Left renal cortex interstitium (tissue), 4 donors: ENCODE measurements around the gene REEP3. TPM values are rescaled to one million over a fixed set of nuclear protein-coding genes. Genes with fewer than 3 reads are reported as not detected.
"Not testable (repeated sequence)": the region's sequence is repeated elsewhere in the genome, so short reads cannot be mapped to it uniquely, and the experiment has no call there.

Source experiments
- DNase-seq, 4 donors: peaks; one replicate each; pipeline ENCODE4 v3.0.0-alpha.2; 2013; ENCODE audit warnings: low read depth in 4 of 4, low spot score in 2 of 4, missing footprints in 1 of 4
- polyA plus RNA-seq, 4 donors: library from polyadenylated mRNA; unstranded; fragments of 120-200 nt; gene quantifications; one replicate each; pipeline ENCODE4 v1.2.1, GENCODE V29; 2013; ENCODE audit not compliant: insufficient read length in 4 of 4

REEP3 gene
- polyA plus RNA-seq, 4 donors: 26.2 to 36.3 (median 28.4) TPM

DNA sequence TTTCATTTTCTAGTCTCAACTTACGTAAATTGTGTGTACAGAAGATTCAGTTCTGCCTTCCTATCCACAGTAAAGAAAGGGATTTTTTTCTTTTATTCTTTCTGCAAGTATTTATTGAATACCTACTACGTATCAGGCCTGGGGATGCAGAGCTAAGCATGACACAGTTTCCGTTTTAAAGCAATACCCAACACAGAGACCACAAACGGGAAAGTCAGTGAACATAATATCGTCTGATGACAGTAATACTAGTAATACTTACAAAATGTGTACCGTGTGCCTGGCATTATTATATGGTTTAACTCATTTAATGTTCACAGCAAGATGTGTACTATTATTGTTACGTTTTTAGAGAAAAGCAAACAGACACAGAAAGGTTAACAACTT, 22.4 kb downstream of the REEP3 start:
- no peak for DNase-seq

DNA sequence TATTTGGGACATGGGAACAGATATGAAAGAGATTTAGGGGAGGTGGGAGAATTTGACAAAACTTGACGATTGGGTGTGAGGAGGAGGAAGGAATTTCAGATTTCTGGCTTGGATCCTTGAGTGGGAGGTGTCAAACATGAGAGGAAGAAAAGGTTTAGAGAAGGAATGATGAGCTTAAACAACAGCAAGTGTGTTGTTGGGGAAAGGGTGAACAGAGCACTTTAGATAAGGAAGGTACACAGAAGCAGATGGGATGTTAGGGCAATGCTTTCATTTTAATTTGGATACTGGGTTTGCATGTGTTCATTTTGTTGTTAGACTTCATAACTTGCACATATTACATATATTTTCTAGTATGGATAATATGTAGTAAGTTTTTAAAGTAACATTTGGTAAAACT, 23.2 kb downstream of the REEP3 start:
- DNase-seq: no peak

DNA sequence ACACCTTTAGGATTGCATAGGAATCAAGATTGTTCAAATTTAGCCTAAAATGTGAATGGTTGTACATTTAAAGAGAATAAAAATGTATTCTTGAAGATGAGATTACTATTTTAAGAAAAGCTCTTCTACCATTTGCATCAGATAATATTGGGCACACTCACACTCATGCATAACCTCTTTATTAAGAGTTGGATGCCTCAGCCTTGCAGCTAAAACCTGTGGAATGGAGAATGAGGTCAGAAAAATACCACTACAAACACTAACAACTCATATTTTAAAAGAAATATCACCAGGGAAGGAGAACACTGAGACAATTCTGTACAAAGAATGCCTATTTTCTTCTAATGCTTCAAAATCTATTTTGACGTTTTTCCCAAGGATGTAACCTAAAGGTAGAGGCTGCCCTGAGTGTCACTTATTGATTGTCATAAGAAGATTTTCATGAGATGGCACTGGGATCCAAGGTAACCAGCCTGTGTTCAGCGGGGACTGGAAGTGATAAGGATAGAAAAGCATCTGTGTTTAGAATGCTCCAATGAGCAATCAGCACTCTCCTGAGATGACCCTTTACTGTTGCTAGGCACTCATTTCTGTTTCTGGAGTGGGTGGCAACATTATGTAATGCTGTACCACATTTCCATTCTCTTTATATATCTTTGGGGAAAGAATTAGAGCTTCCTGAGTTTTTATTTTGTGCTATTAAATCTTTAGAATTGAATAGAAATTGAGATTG, 26.6 kb downstream of the REEP3 start:
- no peak for DNase-seq

DNA sequence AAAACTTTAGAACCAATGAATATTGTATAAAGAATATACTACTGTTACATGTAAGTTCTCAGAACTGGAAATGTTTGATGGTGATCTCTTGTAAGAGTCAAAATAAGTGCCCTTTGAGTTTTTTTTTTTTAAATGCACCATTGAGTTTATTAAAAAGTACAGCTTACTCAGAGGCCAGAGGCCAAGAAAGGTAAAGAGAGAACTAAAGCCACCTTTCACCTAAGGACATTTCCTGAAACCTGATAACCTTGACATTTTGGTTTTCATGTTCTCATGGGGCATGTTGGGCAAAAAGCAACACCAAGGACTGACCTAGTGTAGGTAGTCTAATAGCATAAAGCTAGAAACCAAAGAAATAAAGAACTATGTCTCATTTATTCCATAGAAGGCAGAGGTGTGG, 27.7 kb downstream of the REEP3 start:
- DNase-seq: no peak

DNA sequence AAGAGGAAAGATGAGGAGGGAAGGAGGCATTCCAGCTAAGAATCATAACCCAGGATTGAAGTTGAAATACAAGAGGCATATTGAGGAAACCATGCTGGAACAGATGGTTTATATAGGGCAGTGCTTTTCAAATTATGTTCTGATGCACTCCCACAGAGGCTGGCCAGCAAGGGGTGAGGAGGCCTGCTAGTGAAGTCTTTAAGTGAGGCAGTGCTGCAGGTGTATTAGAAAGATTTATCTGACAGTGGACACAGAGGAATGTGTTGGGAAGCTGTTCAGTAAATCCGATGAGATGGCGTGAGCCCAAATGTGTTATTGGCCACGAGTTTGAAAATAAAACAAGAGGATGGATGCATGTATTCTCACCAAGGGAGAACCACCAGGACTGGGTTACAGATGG, 28.6 kb downstream of the REEP3 start:
- no peak for DNase-seq

DNA sequence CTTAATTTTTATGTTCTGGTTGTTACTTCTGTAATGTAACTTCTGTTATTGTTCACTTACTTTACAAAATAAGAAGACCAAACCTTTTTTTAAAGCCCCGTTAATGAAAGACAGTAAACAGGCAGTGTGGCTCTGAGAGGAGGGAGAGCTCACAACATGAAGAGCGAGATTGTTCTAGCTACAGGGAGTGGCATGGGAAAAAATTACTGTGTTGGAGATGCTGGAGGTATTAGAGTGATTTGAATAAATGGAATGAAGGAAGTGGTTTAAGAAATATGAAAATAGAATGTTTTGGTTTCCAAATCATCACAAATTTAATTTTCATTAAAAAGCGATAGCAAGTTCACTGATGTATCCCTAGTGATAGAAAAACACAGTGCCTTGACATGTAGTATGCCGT, 31.8 kb downstream of the REEP3 start:
- DNase-seq: no peak

DNA sequence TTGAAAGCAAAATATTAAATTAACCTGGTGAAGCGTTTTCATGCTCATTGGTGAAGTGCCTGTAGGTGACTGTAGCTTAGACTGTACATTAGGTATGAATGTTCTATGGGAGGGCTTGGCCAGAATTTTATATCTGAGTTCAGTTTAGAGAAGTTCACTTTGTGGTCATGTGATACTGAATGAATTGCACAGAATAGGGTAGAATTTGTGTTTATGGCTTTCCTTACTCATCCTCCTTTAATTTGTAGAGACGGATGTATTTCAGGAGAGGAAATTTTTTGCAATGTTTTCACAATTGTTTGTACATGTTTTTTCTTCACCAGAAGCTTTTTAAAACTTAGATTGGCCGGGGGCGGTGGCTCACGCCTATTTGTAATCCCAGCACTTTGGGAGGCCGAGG, 32.3 kb downstream of the REEP3 start:
- DNase-seq: no peak

DNA sequence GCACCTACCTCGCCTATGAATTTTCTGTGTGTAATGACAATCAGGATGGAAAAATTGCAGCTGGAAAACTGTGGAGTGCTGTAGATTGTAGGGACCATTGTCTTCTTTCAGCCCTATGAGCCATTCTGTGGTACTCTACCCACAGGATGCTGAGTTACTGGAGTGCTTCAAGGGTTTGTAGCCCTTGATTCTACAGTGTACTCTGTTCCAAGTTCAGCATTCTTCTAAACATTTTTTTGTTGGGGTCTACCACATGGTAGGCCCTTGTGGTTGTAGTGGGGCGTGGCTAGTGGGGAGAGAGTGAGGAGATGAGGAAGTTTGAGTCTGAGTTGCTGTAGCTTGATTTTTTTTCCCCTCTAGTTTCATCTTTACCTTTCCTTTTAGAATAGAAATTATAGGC, 33.5 kb downstream of the REEP3 start:
- no peak for DNase-seq

DNA sequence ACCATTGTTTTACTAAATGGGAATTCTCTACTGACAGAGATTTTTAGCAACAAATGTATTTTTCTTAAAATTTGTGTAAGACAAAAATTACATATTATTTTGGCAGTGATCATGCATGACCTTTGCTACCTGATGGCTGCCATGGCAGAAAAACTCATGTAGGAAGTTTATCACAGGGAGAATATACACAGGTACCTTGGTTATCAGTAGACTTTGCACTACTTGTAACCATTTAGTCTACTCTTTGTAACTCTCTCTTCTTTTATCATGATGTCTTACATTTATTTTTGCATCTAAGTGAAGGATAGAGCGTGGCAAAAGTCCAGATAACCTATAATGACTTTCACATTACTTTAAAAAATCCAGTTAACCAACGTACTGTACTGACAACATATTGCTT, 34.1 kb downstream of the REEP3 start:
- no peak for DNase-seq

DNA sequence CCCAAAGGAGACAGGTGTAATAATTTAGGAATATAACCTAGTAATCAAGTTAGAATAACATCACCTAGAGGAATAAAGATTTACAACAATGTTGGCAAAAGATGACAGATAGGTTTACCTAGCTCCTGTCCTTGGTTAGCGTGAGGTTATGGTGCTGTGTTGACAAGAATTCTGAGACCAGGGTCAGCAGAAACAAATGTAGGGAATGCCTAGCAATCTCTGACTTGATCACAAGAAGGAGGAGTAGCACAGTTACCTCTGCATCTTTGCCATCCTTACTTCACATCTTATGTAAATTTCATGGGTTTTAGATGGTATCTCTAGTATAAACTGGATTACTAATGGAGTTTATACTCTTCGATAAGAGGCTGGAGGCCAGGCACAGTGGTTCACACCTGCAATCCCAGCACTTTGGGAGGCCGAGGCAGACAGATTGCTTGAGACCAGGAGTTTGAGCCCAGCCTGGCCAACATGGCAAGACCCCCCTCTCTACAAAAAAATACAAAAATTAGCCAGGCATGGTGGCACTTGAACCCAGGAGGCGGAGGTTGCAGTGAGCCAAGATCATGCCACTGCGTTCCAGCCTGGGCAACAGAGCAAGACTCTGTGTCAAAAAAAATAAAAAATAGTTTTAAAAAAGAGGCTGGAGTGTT, 37.1 kb downstream of the REEP3 start:
- DNase-seq: no peak

DNA sequence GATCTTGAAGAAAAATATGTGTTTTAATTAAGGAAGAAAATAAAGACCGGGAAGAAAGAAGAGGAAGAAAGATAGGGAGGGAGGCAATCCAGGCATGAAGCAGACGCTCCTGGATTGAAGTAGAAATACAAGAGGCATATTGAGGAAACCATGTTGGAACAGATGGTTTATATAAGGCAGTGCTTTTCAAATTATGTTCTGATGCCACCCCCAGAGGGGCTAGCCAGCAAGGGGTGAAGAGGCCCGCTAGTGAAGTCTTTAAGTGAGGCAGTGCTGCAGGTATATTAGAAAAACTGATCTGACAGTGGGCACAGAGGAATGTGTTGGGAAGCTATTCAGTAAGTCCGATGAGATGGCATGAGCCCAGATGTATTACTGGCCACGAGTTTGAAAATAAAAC, 40.1 kb downstream of the REEP3 start:
- no peak for DNase-seq

DNA sequence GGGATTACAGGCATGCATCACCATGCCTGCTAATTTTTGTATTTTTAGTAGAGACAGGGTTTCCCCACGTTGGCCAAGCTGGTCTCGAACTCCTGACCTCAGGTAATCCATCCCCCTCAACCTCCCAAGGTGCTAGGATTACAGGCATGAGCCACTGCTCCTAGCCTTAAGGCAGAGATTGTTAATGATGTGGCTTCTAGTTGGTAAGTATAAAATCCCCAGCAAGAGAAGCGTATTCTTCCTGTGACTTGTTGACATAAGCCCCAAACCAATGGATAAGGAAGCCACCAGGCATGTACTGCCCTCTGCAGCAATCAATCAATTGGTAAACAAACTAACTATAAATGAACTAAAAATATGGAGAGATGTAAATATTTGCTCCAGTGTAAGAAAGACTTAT, 41.2 kb downstream of the REEP3 start:
- DNase-seq: no peak

DNA sequence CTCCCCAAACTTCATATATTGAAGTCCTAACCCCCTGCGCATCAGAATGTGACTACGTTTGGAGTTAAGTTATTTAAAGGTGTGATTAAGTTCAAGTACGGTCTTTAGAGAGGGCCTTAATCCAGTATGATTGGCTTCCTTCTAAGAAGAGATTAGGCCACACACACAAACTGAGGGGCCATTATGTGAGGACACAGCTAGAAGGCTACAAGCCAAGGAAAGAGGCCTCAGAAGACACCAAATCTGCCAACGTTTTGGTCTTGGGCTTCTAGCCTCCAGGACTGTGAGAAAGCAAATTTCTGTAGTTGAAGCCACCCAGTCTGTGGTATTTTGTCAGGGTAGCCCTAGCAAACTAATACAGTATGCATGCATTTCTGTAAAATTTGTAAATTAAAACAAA, 41.7 kb downstream of the REEP3 start:
- DNase-seq: no peak

DNA sequence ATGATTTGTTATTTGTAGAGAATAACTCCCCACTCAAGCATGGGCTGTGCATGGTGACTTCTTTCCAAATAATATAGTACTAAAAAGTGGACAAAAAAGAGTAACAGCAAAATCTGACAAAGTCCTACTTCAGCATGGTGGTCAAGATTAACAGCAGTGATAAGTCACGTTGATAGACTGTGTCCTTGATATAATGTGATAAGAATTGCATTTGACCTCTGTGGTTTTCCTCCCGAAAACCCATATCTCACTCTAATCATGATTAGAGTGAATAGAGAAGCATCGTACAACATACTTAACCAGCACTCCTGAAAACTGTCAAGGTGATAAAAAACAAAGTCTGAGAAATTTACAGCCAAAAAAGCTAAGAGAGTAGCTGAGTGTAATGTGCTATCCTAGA, 42.4 kb downstream of the REEP3 start:
- no peak for DNase-seq

DNA sequence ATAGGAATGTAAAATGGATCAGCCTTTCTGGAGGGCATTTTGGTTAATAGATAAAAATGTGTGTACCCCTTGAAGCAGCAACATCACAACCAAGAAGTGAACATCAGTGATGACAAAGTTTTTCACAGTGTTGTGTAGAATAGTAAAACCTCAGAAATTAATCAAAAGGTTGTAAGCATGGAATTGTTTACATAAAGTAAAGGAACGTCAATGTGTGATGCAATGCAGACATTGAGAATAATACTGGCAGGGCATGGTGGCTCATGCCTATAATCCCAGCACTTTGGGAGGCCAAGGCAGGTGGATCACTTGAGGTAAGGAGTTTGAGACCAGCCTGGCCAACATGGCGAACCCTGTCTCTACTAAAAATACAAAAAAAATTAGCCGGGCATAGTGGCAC, 43.5 kb downstream of the REEP3 start:
- DNase-seq: not testable (repeated sequence)

DNA sequence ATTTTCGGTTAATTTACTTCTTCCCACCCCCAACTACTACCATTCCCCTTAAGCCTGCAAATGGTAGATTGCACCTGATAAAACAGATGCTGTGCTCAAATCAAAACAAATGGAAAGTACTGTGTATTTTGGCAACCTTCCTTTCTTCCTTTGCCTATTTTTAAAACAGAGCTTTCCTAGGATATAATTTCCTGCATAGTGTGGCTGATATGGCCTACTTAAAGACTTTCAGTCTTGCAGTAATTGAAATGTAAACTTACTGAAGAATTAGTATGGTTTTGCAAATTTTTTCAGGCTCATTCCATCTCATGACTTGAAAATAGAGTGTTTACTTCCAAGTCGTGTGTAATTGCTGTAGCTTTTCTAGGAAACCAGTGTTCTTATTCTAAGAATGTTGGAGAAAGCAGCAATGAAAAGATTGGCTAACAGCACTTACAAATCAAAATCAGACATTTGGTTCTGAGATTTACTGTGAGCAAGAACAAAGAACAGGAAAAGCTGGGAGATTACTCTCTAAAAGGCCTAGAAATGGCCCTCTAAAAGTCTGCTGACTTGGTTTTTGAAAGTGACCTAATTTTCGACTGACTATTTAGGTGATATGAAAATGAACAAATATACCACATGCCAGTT, 52.0 kb downstream of the REEP3 start:
- peak; percentile 32 to 56 (median 54) for DNase-seq

DNA sequence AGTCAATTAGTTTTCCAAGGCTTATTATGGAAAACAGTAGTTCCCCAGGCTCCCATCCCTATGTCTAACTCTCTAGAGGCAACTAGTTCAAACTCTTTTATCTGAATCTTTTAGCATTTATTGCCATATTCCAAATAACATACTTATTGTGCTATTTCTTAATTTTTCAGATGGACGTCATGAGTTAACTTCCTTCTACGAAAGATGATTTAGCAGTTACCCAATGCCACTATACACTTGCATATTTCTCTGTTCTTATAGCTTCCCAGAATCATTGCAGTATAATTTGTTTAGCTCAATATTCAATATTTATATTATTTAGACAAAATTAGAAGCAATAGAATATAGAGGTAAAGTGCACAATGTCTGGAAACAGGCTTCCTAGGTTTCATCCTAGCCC, 52.8 kb downstream of the REEP3 start:
- no peak for DNase-seq

DNA sequence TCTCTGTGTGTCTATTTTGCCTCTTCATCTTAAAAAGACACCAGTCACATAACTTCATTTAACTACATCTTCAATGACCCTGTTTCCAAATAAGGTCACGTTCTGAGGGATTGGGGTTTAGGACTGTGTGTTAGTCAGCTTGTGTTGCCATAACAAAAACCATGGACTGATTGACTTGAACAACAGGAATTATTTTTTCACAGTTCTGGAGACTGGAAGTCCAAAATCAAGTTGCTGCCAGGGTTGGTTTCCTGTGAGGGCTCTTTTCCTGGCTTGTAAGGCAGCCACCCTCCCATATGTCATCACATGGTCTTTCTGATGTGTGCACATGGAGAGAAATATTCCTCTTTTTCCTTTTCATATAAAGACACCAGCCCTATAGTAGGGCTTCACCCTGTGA, 55.3 kb downstream of the REEP3 start:
- no peak for DNase-seq

DNA sequence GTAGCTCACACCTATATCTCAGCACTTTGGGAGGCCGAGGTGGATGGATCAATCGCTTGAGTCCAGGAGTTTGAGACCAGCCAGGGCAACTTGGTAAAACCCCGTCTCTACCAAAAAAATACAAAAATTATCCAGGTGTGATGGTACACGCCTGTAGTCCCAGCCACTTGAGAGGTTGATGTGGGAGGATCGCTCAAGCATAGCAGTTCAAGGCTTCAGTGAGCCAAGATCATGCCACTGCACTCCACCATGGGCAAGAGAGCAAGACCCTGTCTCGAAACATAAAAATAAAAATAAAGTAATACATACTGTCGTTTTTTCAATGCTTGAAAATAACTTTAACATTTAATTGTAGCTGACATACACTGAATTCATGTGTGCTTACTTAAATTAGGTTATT, 57.3 kb downstream of the REEP3 start:
- DNase-seq: no peak

DNA sequence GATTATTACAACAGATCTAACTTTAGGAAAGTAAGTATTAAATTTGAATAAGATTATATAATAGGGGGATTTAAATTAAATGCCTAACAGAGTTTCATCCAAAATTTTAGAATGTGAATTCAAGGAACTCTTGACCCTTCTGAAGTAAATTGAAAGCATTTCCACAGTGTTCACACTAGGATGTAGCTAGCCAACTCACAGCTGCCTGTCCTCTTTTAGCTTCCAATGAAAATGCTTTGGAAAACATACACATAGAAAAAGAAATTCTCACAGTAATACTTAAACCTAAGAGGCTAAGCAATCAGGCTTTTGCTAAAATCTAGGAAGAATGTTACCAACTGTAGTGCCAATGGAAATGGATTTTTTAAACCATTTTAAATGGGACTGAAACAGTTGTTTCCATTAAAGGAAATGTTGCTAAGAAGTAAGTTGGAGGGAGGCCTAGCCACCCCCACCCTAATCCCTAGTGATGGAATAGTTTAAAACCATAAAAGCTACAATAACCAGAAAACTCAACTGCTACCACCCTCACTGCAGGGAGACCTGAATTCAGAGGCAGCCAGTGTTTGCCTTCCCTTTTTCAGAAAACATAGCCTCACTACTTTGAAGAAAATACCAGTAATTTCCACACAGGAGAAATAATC, 58.3 kb downstream of the REEP3 start:
- no peak for DNase-seq

DNA sequence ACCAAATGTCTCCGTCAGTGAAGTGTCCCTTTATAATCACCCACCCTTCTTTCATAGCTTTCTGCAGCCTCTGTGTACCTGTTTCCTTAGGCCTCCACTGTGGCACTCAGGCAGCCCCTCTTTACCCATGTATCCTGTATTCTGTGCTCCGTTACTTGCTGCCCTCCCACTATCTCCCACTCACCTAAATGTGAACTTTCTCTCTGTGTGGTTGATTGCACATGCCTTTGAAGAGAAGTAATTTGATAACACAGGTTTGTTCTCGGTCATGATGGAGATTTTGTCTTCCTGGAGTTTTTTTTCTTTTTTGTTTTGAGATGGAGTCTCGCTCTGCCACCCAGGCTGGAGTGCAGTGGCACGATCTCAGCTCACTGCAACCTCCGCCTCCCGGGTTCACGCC, 61.5 kb downstream of the REEP3 start:
- DNase-seq: peak in 1 of 4 donors; percentile 32

DNA sequence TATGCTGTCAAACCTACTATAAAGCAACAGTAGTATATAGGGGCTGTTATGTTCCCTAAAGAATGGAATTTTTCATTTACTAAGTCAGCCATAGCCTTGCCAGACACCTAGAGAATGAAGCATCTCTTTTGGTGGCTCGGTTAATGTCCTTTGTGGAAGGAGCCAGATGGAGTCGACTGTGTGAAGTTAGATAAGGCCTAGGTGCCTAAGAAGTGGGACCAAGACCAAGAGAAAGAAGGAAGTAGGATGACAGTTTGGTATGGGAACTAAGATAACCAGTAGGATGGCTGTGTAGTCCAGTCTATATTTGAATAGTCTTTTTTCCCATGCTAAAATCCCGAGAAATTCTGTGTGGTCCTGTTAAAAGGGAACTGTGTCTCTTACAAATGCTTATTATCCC, 62.2 kb downstream of the REEP3 start:
- DNase-seq: no peak
